ENCODE results near the gene DRAM1. TPM values are rescaled to one million over a fixed set of nuclear protein-coding genes. Genes with fewer than 3 reads are reported as not detected.

DRAM1 gene
- 37.4 and 61.1 TPM in 2 replicates for polyA plus RNA-seq (2012; rRNA removed)
- polyA plus RNA-seq (2012; cell fraction: cytosol; rRNA removed): 63.1 and 64.3 TPM in 2 replicates
- 23.4 and 39.3 TPM in 2 replicates for polyA plus RNA-seq (2012; cell fraction: nucleus; rRNA removed)

- Histone ChIP-seq H3K9me2 (no peaks in the 10 kb centered on the region), H3K9me3 (no peaks in the 10 kb centered on the region), H3K79me2 (ENCODE audit: insufficient read depth) (peaks cover 43% of the 10 kb centered on the region), H4K20me1 (ENCODE audit: insufficient read depth) (no peaks in the 10 kb centered on the region), H3K27me3 (ENCODE audit: insufficient read depth) (no peaks in the 10 kb centered on the region), H3K4me2 (peak within 1 kb of the TSS; percentile 82), H3K4me3 (ENCODE audit: low read depth in 2 of 2, low read length in 1 of 2) (peak within 1 kb of the TSS; percentile 63 to 85), H3K27ac (ENCODE audit: low read depth in 2 of 2, low read length in 1 of 2) (peak within 1 kb of the TSS; percentile 48 to 88), H3F3A (replicated peaks; ENCODE audit: insufficient read depth) (peaks cover 25% of the 10 kb centered on the region), H3K9ac (peak within 1 kb of the TSS; percentile 90), H3K36me3 (replicated peaks in 1 of 2; ENCODE audit: control insufficient read depth in 1 of 2, insufficient read depth in 2 of 2, low read length in 1 of 2) (no peaks in the 10 kb centered on the region), H2AFZ (ENCODE audit: low read depth) (peak within 1 kb of the TSS; percentile 97), H3K4me1 (ENCODE audit: control insufficient read depth in 1 of 2, insufficient read depth in 2 of 2, low read depth in 1 of 2, low read length in 1 of 2) (peaks cover 2 to 14% of the 10 kb centered on the region in 2 experiments; a peak in 2 of 4 replicates)
- 10% methylated on average over 38 of the region's 105 CpGs for WGBS (ENCODE audit: low lambda C conversion rate)
- TF ChIP-seq ELF1 (IDR thresholded peaks at IDR 0.05) (no peak), MAX (IDR thresholded peaks at IDR 0.05; ENCODE audit: low read depth) (peak; percentile 46; the same call in 1 of the 2 replicates), MEF2A (IDR thresholded peaks at IDR 0.05; ENCODE audit: borderline replicate concordance, low read depth) (no peak), EP300 (IDR thresholded peaks at IDR 0.05; ENCODE audit: borderline replicate concordance in 1 of 2, low read depth in 1 of 2, low read length in 1 of 2) (peak in 1 of 2 experiments; percentile 44; a peak in 1 of 4 replicates), SIN3A (IDR thresholded peaks at IDR 0.05; ENCODE audit: borderline replicate concordance, low read depth, low read length) (no peak), CHD2 (IDR thresholded peaks at IDR 0.05; ENCODE audit: low read length, partially characterized antibody) (no peak), SMC3 (IDR thresholded peaks at IDR 0.05; ENCODE audit: low read depth, low read length) (no peak), USF1 (IDR thresholded peaks at IDR 0.05; ENCODE audit: borderline replicate concordance, low read depth) (no peak), USF2 (IDR thresholded peaks at IDR 0.05; ENCODE audit: borderline replicate concordance, low read depth, low read length) (no peak), TCF12 (IDR thresholded peaks at IDR 0.05) (0 out of 2 replicates have a peak, but pooled peaks have one; percentile 25), REST (IDR thresholded peaks at IDR 0.05; ENCODE audit: low read depth, low read length) (no peak), POLR2AphosphoS5 (IDR thresholded peaks at IDR 0.05; ENCODE audit: low read depth, low read length) (peak; percentile 89), RFX5 (IDR thresholded peaks at IDR 0.05; ENCODE audit: low read length) (no peak), CTCF (IDR thresholded peaks at IDR 0.05) (0 out of 2 replicates have a peak, but pooled peaks have one; percentile 25), GATA2 (CRISPR knock-in tag; IDR thresholded peaks at IDR 0.05) (no peak), TAF1 (IDR thresholded peaks at IDR 0.05; ENCODE audit: borderline replicate concordance, low read depth, low read length) (peak; percentile 48; the same call in 1 of the 2 replicates), PBX3 (IDR thresholded peaks at IDR 0.05) (no peak)
- POLR2A ChIA-PET: no interaction called here
- CTCF ChIA-PET: no interaction called here
- peak; percentile 86 for DNase-seq
Observed at GRCh38 chr12:101876861-101877805, at the start of gene DRAM1. DRAM1 (plus strand) TSS chr12:101877580; CDS start chr12:101877790, 210 bp downstream.

Measured in SK-N-SH (cell line).